ENCODE data around the gene PANX2.

DNA sequence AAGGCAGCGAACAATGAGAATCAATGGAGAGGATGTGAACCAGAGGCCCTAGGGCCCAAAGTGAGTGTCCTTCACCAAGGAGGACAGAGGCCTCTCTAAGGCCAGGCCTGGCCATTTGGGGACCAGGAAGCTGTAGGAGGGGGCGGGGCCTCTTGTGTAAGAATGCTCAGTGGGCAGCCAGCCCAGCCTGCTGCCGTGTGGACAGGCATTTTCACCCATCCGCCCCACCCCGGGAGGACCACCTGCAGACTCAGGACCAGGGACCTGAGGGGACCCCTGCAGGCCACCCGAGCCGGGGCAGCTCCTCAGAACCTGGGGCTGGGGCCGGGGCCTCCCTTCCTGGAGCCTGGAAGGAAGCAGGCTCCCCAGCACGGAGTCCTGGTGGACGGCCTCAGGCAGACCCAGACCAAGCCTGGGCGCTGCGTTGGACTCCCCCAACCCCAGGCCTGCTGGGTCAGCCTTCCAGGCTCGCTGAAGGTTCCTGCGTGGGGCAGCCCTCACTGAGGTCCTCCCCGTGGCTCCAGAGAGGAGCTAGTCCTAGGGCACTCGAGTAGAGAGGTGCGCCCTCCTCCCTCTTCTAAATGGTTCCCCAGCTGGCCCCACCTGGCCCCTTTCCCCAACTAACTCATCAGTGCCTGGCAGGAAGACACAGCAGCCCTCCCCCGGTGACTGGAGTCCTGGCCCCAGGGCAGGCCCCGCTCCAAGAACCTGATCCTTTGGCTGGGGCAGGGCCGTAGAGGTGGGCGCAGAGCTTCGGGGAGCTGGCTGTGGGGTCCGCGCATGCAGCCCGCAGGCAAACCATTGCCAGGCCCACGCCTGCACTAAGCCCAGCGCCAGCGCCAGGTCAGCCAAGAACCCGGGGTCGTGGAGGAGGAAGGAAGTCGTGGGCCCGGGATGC is 13.7 kb downstream of the PANX2 start:
- TF ChIP-seq, protein P1, sequence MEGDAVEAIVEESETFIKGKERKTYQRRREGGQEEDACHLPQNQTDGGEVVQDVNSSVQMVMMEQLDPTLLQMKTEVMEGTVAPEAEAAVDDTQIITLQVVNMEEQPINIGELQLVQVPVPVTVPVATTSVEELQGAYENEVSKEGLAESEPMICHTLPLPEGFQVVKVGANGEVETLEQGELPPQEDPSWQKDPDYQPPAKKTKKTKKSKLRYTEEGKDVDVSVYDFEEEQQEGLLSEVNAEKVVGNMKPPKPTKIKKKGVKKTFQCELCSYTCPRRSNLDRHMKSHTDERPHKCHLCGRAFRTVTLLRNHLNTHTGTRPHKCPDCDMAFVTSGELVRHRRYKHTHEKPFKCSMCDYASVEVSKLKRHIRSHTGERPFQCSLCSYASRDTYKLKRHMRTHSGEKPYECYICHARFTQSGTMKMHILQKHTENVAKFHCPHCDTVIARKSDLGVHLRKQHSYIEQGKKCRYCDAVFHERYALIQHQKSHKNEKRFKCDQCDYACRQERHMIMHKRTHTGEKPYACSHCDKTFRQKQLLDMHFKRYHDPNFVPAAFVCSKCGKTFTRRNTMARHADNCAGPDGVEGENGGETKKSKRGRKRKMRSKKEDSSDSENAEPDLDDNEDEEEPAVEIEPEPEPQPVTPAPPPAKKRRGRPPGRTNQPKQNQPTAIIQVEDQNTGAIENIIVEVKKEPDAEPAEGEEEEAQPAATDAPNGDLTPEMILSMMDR (IDR thresholded peaks at IDR 0.05), result no peak
- TF ChIP-seq EZH2 (IDR thresholded peaks at IDR 0.05) (no peak), EZH2phosphoT487 (IDR thresholded peaks at IDR 0.05) (no peak)

All from neural progenitor cell (in vitro differentiated cells).